Mesendoderm (in vitro differentiated cells): ENCODE data around the gene RPS6KA6.
A peak's percentile ranks its signal among the peaks of the same experiment; 100 is the strongest.

Experiments
- DNase-seq: peaks from one replicate; pipeline ENCODE4 v3.0.0; 2013
- H2AK5ac ChIP-seq: 2 replicates; pipeline ENCODE4 v1.6.1; 2013; ENCODE audit warnings: low read length, inconsistent platforms
- H2BK120ac ChIP-seq: 2 replicates; pipeline ENCODE4 v1.6.1; 2013; ENCODE audit warnings: low read depth, mild to moderate bottlenecking, low read length, moderate library complexity, mixed read lengths
- H2BK15ac ChIP-seq: replicated peaks from 2 replicates; pipeline ENCODE4 v1.6.1; 2013; ENCODE audit warnings: low read depth, mild to moderate bottlenecking, moderate library complexity
- H2BK5ac ChIP-seq: 2 replicates; pipeline ENCODE4 v1.6.1; 2013; ENCODE audit warnings: low read length, inconsistent platforms
- H3K18ac ChIP-seq: 2 replicates; pipeline ENCODE4 v1.6.1; 2013; ENCODE audit warnings: mild to moderate bottlenecking, low read length, mixed read lengths
- H3K23ac ChIP-seq: one replicate; pipeline ENCODE4 v1.6.1; 2013; ENCODE audit warnings: low read length
- H3K27ac ChIP-seq: 2 replicates; pipeline ENCODE4 v1.5.1; 2013; ENCODE audit warnings: low read depth, mild to moderate bottlenecking, inconsistent platforms, low read length, moderate library complexity
- H3K27me3 ChIP-seq: 2 replicates; pipeline ENCODE4 v1.6.1; 2013; ENCODE audit warnings: low read length, control low read depth, mild to moderate bottlenecking, inconsistent platforms; ENCODE audit not compliant: insufficient read depth, poor library complexity
- H3K36me3 ChIP-seq: 2 replicates; pipeline ENCODE4 v1.6.1; 2013; ENCODE audit warnings: low read length, inconsistent platforms; ENCODE audit not compliant: control insufficient read depth, insufficient read depth
- H3K4ac ChIP-seq: one replicate; pipeline ENCODE4 v1.6.1; 2013; ENCODE audit warnings: low read depth, mild to moderate bottlenecking, low read length, moderate library complexity
- H3K4me1 ChIP-seq: 2 replicates; pipeline ENCODE4 v1.6.1; 2013; ENCODE audit warnings: low read depth, low read length, inconsistent platforms; ENCODE audit not compliant: control insufficient read depth
- H3K4me2 ChIP-seq: 2 replicates; pipeline ENCODE4 v1.6.1; 2013; ENCODE audit warnings: low read length
- H3K4me3 ChIP-seq: 2 replicates; pipeline ENCODE4 v1.5.1; 2013; ENCODE audit warnings: mild to moderate bottlenecking, low read length
- H3K56ac ChIP-seq: one replicate; pipeline ENCODE4 v1.6.1; 2013; ENCODE audit warnings: low read length
- H3K79me1 ChIP-seq: 2 replicates; pipeline ENCODE4 v1.6.1; 2013; ENCODE audit warnings: low read length, inconsistent platforms
- H3K79me2 ChIP-seq: 2 replicates; pipeline ENCODE4 v1.6.1; 2013; ENCODE audit warnings: mild to moderate bottlenecking, low read length; ENCODE audit not compliant: control insufficient read depth, insufficient read depth
- H3K9ac ChIP-seq: 2 replicates; pipeline ENCODE4 v1.6.1; 2013; ENCODE audit warnings: low read length, inconsistent platforms
- H4K5ac ChIP-seq: one replicate; pipeline ENCODE4 v1.6.1; 2013; ENCODE audit warnings: low read length
- H4K8ac ChIP-seq: one replicate; pipeline ENCODE4 v1.6.1; 2013; ENCODE audit warnings: low read depth, mild to moderate bottlenecking, control low read depth, low read length, moderate library complexity
- WGBS: extraction: QIAGEN DNeasy Blood & Tissue Kit; methylation state at CpG from one replicate; pipeline ENCODE4 v1.1.7; 2013; ENCODE audit warnings: low lambda C conversion rate, missing lambda C conversion rate; ENCODE audit not compliant: insufficient coverage; ENCODE audit errors: extremely low coverage; 5-methylcytosine and 5-hydroxymethylcytosine counted together

Gene RPS6KA6

GRCh38 chrX:84162401-84162800 is 25.6 kb downstream of the RPS6KA6 start:
- no peak overlapping the region for H3K9ac ChIP-seq
- no peak overlapping the region for H2BK15ac ChIP-seq
- DNase-seq: no peak
- H3K27ac ChIP-seq: no peak overlapping the region
- H3K4ac ChIP-seq: no peak overlapping the region
- H2BK120ac ChIP-seq: no peak overlapping the region
- H3K36me3 ChIP-seq: no peaks in the 10 kb centered on the region
- no peaks in the 10 kb centered on the region for H3K79me1 ChIP-seq
- H3K4me2 ChIP-seq: no peak overlapping the region
- H3K27me3 ChIP-seq: no peaks in the 10 kb centered on the region
- no peak overlapping the region for H2AK5ac ChIP-seq
- no peaks in the 10 kb centered on the region for H3K4me1 ChIP-seq
- no peak overlapping the region for H4K8ac ChIP-seq
- no peaks in the 10 kb centered on the region for H3K79me2 ChIP-seq
- H4K5ac ChIP-seq: no peak overlapping the region
- H3K56ac ChIP-seq: no peak overlapping the region
- no peak overlapping the region for H3K23ac ChIP-seq
- no peak overlapping the region for H2BK5ac ChIP-seq
- no peak overlapping the region for H3K4me3 ChIP-seq
- H3K18ac ChIP-seq: no peak overlapping the region

- no peaks in the 10 kb centered on the region for H3K27me3 ChIP-seq
- no peaks in the 10 kb centered on the region for H3K79me2 ChIP-seq
- no peaks in the 10 kb centered on the region for H3K4me1 ChIP-seq
- no peak overlapping the region for H4K5ac ChIP-seq
- no peak overlapping the region for H3K9ac ChIP-seq
- no peak overlapping the region for H2AK5ac ChIP-seq
- H3K27ac ChIP-seq: no peak overlapping the region
- no peak overlapping the region for H3K4me2 ChIP-seq
- H3K18ac ChIP-seq: no peak overlapping the region
- no peak overlapping the region for H2BK5ac ChIP-seq
- no peak overlapping the region for H2BK15ac ChIP-seq
- H3K36me3 ChIP-seq: no peaks in the 10 kb centered on the region
- H3K56ac ChIP-seq: no peak overlapping the region
- H3K4me3 ChIP-seq: no peak overlapping the region
- no peak overlapping the region for H3K23ac ChIP-seq
- DNase-seq: no peak
- H3K4ac ChIP-seq: no peak overlapping the region
- no peak overlapping the region for H4K8ac ChIP-seq
- no peaks in the 10 kb centered on the region for H3K79me1 ChIP-seq
- H2BK120ac ChIP-seq: no peak overlapping the region
These were observed 26.4 kb downstream of the RPS6KA6 start for GRCh38 chrX:84161641-84162040.

GRCh38 chrX:84160736-84161135 is 27.3 kb downstream of the RPS6KA6 start:
- no peaks in the 10 kb centered on the region for H3K79me2 ChIP-seq
- no peak overlapping the region for H3K4ac ChIP-seq
- H3K23ac ChIP-seq: no peak overlapping the region
- no peak overlapping the region for H3K56ac ChIP-seq
- no peak overlapping the region for H4K8ac ChIP-seq
- no peaks in the 10 kb centered on the region for H3K4me1 ChIP-seq
- H3K9ac ChIP-seq: no peak overlapping the region
- H3K18ac ChIP-seq: no peak overlapping the region
- H4K5ac ChIP-seq: no peak overlapping the region
- no peak overlapping the region for H2BK120ac ChIP-seq
- no peak overlapping the region for H3K4me2 ChIP-seq
- DNase-seq: no peak
- H3K36me3 ChIP-seq: no peaks in the 10 kb centered on the region
- H3K79me1 ChIP-seq: no peaks in the 10 kb centered on the region
- no peak overlapping the region for H2BK5ac ChIP-seq
- H3K4me3 ChIP-seq: no peak overlapping the region
- no peak overlapping the region for H3K27ac ChIP-seq
- no peak overlapping the region for H2BK15ac ChIP-seq
- no peak overlapping the region for H2AK5ac ChIP-seq
- no peaks in the 10 kb centered on the region for H3K27me3 ChIP-seq
- WGBS: no CpG with 5 or more reads among the region's 4 CpGs

GRCh38 chrX:84156821-84157220 is 31.2 kb downstream of the RPS6KA6 start:
- no peak for DNase-seq
- H3K18ac ChIP-seq: no peak overlapping the region
- H3K79me2 ChIP-seq: no peaks in the 10 kb centered on the region
- no peaks in the 10 kb centered on the region for H3K79me1 ChIP-seq
- no peak overlapping the region for H2BK15ac ChIP-seq
- H3K36me3 ChIP-seq: no peaks in the 10 kb centered on the region
- H3K9ac ChIP-seq: no peak overlapping the region
- H3K27ac ChIP-seq: no peak overlapping the region
- WGBS: no CpG with 5 or more reads among the region's 1 CpG
- no peak overlapping the region for H4K5ac ChIP-seq
- H3K56ac ChIP-seq: no peak overlapping the region
- no peaks in the 10 kb centered on the region for H3K4me1 ChIP-seq
- H3K4ac ChIP-seq: no peak overlapping the region
- no peak overlapping the region for H2AK5ac ChIP-seq
- H3K23ac ChIP-seq: no peak overlapping the region
- no peak overlapping the region for H3K4me2 ChIP-seq
- H2BK5ac ChIP-seq: no peak overlapping the region
- no peak overlapping the region for H4K8ac ChIP-seq
- H2BK120ac ChIP-seq: no peak overlapping the region
- H3K4me3 ChIP-seq: no peak overlapping the region
- H3K27me3 ChIP-seq: no peaks in the 10 kb centered on the region

- no peak overlapping the region for H2BK5ac ChIP-seq
- no peaks in the 10 kb centered on the region for H3K79me1 ChIP-seq
- no peaks in the 10 kb centered on the region for H3K4me1 ChIP-seq
- H3K27me3 ChIP-seq: no peaks in the 10 kb centered on the region
- H4K8ac ChIP-seq: no peak overlapping the region
- no peaks in the 10 kb centered on the region for H3K79me2 ChIP-seq
- H3K4me2 ChIP-seq: no peak overlapping the region
- no peak for DNase-seq
- no peak overlapping the region for H3K56ac ChIP-seq
- no peak overlapping the region for H3K27ac ChIP-seq
- no peak overlapping the region for H2AK5ac ChIP-seq
- no CpG with 5 or more reads among the region's 3 CpGs for WGBS
- H3K4ac ChIP-seq: no peak overlapping the region
- H2BK120ac ChIP-seq: no peak overlapping the region
- H3K9ac ChIP-seq: no peak overlapping the region
- no peaks in the 10 kb centered on the region for H3K36me3 ChIP-seq
- no peak overlapping the region for H3K18ac ChIP-seq
- no peak overlapping the region for H2BK15ac ChIP-seq
- H3K23ac ChIP-seq: no peak overlapping the region
- H3K4me3 ChIP-seq: no peak overlapping the region
- no peak overlapping the region for H4K5ac ChIP-seq
These were observed 32.1 kb downstream of the RPS6KA6 start for GRCh38 chrX:84155938-84156337.

- Histone ChIP-seq H2AK5ac (no peak overlapping the region), H3K36me3 (no peaks in the 10 kb centered on the region), H4K5ac (no peak overlapping the region), H3K79me1 (no peaks in the 10 kb centered on the region), H3K4ac (no peak overlapping the region), H3K4me2 (no peak overlapping the region), H3K27me3 (no peaks in the 10 kb centered on the region), H3K23ac (no peak overlapping the region), H3K27ac (no peak overlapping the region), H3K79me2 (no peaks in the 10 kb centered on the region), H3K56ac (no peak overlapping the region), H4K8ac (no peak overlapping the region), H3K18ac (no peak overlapping the region), H2BK15ac (no peak overlapping the region), H3K4me1 (no peaks in the 10 kb centered on the region), H2BK120ac (no peak overlapping the region), H3K4me3 (no peak overlapping the region), H2BK5ac (no peak overlapping the region), H3K9ac (no peak overlapping the region)
- WGBS: no CpG with 5 or more reads among the region's 1 CpG
- peak; percentile 51 for DNase-seq
These were observed 34.5 kb downstream of the RPS6KA6 start for GRCh38 chrX:84153538-84153937.
